HCEC 1CT (cell line): ENCODE results near the gene VSIG10.
"Not testable (repeated sequence)": the region's sequence is repeated elsewhere in the genome, so short reads cannot be mapped to it uniquely, and the experiment has no call there.

ENCODE experiments used
- DNase-seq: peaks from one replicate; pipeline ENCODE4 v3.0.0-alpha.2; 2017

Gene VSIG10, protein sequence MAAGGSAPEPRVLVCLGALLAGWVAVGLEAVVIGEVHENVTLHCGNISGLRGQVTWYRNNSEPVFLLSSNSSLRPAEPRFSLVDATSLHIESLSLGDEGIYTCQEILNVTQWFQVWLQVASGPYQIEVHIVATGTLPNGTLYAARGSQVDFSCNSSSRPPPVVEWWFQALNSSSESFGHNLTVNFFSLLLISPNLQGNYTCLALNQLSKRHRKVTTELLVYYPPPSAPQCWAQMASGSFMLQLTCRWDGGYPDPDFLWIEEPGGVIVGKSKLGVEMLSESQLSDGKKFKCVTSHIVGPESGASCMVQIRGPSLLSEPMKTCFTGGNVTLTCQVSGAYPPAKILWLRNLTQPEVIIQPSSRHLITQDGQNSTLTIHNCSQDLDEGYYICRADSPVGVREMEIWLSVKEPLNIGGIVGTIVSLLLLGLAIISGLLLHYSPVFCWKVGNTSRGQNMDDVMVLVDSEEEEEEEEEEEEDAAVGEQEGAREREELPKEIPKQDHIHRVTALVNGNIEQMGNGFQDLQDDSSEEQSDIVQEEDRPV

DNA sequence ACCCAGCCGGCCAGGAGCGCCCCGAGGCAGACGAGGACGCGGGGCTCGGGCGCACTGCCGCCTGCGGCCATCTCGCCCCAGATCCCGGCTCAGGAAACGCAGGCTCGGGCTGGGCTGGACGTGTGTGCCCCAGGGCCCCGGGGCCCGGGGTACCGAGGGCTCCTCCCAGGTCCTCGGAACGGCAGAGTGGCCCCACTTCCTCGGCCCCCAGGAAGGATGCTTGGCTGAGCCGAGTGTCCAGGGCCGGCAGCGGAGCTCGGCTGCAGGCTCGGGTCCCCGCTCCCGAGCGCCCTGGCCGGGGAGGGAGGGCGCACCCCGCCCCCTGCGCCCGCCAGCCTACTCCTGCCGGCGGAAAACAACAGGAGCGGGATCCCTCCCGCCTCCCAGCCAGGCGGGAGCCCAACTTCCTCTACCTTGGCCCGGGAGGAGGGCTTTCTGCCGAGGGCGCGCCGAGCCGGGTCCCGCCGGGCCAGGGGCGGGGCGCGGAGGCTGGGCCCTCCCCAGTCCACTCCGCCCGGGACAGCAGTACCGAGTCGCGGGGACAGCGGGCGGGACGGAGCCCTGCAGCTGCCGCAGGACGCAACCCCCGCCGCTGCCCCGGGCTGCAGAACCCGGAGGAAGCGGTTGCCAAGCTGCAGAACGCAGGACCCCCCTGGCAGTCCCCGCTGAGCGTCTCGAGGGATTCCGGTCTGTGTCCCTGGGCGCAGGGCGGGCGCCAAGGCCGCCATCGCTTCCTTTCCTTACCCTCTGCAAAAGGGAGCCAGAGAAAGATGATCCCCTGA lies at the start of gene VSIG10:
TSS of gene VSIG10 (minus strand) at position 411 of the 782 bp plus-strand sequence. CDS start at position 71, 340 bp downstream.
- DNase-seq = peak; percentile 64

DNA sequence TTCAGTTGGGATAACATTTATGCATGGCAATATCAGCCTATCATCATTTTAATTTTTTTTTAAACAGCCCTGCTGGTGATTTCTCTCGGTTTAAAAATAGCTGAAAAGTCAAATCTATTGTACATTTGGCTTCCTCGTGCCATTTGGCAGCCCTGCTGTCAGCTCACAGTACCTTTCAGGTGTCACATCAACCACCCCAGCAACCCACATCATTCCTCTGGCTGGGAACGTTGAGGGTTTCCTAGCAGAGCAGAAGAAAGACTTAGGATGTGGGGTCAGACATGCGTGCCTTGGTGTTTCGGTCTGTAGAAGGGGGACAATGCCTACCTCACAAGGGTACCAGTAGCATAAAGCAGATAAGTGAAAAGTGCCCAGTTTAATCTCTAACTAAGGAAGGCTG lies 47.9 kb upstream of the VSIG10 start:
- no peak for DNase-seq

DNA sequence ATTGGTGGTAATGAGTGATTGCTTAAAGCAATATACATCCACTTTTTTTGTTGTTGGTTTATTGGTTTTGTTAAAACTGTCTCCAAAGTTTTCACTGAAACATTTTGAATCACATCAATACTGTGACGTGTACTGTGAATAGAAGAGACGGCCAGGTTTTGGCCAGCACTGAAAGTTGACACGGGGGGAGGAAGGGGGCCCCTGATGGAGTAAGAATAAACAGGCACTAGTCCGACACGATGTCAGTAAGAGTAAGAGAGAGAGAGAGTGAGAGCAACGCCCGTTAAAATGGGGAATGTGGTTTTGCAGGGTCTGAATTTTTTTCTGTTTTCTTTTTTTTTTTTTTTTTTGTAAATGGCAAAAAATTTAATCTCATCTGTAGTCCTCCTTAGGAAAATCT lies 46.8 kb upstream of the VSIG10 start:
- no peak for DNase-seq

DNA sequence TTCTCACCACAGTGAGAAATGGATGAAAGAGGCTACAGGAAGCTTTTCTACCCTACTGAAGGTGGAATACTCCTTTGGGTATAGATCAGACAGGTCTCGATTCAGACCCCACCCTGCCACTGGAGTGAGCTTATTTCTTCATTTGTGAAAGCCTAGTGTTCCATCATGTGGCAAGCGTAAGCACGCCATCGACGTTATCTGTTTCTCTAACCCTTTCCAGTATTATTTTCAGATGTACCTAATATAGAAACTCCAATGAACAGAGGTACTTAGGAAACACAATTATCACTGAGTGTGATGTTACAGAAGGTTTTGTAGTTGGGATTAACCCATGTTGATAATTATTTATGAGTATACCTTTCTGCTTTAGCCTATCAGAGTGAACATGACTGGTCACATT lies 44.5 kb upstream of the VSIG10 start:
- no peak for DNase-seq

DNA sequence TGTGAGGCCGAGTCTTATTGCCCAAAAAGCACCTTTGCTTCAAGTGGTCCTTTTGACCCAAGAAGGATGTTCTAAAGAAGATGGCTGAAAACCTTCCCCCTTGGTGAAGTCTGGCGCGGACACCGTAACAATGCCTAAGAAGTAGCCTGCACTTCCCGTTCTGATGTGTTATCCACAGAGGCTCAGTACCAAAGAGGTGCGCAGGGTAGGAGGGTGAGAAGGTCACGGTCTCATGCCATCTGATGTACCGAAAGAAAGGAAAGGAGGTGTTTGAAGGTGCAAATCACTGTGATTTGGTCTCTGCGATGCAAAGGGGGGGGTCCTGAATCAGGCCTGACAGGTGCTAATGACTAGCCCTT lies 42.0 kb upstream of the VSIG10 start:
- DNase-seq = no peak

DNA sequence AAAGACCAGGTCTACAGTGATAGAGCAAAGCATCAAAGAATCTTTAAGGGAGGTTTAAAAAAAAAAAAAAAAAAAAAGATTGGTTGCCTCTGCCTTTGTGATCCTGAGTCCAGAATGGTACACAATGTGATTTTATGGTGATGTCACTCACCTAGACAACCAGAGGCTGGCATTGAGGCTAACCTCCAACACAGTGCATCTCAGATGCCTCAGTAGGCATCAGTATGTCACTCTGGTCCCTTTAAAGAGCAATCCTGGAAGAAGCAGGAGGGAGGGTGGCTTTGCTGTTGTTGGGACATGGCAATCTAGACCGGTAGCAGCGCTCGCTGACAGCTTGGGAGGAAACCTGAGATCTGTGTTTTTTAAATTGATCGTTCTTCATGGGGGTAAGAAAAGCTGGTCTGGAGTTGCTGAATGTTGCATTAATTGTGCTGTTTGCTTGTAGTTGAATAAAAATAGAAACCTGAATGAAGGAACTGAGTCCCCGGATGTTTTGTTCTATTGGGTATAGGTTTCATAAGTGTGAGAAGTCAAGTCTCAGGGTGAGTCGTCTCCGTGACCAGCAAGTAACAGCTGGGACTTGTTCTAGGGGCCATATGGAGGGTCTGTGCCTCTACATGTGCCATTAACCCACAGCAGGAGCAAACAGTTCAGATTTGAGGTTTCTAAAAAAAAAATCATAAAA lies 41.4 kb upstream of the VSIG10 start:
- no peak for DNase-seq

DNA sequence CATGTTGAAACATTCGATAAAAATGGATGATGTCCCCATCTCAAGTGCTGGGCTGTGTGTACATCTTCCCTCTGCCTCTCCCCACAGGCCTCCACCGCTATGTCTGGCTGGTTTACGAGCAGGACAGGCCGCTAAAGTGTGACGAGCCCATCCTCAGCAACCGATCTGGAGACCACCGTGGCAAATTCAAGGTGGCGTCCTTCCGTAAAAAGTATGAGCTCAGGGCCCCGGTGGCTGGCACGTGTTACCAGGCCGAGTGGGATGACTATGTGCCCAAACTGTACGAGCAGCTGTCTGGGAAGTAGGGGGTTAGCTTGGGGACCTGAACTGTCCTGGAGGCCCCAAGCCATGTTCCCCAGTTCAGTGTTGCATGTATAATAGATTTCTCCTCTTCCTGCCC lies 40.7 kb upstream of the VSIG10 start:
- no peak for DNase-seq

DNA sequence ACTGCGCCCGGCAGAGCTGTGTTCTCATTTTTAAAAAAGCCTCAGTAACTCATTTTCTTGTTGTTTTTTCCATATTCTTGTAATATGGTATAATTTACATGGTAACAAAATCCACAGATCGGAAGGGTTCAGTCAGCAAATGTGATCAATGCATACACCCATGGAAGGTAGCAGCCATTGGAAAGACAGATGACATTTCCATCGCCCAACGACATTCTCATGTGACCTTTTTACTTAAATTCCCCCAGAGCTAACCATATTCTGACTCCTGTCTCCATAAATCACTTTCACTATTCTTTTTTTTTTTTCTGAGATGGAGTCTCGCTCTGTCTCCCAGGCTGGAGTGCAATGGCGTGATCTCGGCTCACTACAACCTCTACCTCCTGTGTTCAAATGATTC lies 37.0 kb upstream of the VSIG10 start:
- DNase-seq = no peak

DNA sequence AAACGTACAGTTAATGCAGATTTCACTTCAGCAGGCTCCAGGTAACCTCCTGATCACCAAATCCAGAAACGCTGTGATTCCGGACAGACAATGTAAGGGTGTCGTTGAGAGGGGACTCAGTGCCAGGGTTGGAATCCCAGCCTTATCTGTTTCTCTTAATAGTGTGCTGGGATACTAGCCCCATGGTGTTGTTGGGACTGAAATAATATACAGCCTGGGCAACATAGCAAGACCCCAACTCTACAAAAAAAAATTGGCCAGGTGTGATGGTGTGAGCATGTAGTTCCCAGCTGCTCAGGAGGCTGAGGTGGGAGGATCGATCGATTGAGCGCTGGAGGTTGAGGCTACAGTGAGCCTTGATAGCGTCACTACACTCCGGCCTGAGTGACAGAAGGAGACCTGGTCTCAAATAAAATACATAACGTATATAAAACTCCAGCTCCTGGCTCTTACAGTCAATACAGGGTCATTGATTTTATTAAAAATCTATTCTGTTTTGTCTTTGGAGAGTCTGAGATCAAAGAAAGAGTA lies 33.4 kb upstream of the VSIG10 start:
- no peak for DNase-seq

DNA sequence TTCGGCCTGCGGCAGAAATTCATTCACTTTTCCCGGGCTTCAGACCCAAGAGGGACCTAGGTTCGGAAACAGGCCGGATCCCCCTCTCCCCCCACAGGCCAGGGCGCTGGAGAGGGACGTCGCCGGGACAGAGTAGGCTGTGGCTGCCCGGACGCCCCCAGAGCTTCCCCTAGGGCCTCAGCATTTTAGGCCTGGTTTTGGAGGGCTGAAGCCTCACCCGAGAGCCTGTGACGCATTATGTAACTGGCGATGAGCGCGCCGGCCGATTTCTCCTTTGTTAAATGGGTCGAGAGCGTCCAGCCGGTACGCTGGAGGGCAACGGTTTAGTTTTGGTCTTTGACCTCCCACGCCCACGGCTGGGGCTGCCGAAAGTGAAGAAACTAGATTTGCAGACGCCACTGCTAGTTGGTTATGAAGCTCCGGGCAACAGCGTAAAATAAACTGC lies 32.8 kb upstream of the VSIG10 start:
- DNase-seq = peak; percentile 25

DNA sequence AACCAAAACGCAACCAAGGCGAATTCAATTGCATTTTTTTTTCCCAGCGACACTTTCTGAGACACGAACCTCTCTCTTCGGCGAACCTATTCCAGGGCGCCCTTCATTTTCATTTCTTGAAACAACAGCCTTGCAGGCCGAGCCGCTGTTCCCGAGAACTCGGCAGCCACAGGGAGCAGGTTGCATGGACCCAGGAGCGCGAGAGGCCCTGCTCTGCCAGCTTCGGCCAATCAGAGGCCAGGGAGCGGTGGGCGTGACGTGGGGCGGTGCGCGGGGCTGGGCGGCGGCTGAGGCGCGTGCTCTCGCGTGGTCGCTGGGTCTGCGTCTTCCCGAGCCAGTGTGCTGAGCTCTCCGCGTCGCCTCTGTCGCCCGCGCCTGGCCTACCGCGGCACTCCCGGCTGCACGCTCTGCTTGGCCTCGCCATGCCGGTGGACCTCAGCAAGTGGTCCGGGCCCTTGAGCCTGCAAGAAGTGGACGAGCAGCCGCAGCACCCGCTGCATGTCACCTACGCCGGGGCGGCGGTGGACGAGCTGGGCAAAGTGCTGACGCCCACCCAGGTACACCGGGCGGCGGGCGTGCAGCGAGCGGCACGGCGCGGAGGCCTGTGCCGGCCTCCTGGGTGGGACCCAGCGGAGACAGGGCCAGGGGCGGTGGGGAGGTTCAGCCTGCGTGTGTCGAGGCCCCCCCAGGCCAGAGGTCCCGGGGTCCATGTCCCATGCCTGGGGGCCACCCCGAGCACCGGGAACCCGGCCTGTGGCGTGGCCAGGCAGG lies 32.2 kb upstream of the VSIG10 start, which contains the start of gene PEBP1:
TSS of gene PEBP1 (plus strand) at position 337 of the 771 bp plus-strand sequence. CDS start at position 423, 86 bp downstream.
- peak; percentile 91 for DNase-seq

DNA sequence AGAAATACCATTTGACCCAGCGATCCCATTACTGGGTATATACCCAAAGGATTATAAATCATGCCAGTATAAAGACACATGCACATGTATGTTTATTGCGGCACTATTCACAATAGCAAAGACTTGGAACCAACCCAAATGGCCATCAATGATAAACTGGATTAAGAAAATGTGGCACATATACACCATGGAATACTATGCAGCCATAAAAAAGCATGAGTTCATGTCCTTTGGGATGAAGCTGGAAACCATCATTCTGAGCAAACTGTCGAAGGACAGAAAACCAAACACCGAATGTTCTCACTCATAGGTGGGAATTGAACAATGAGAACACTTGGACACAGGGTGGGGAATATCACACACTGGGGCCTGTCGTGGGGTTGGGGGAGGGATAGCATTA lies 25.6 kb upstream of the VSIG10 start:
- not testable (repeated sequence) for DNase-seq

DNA sequence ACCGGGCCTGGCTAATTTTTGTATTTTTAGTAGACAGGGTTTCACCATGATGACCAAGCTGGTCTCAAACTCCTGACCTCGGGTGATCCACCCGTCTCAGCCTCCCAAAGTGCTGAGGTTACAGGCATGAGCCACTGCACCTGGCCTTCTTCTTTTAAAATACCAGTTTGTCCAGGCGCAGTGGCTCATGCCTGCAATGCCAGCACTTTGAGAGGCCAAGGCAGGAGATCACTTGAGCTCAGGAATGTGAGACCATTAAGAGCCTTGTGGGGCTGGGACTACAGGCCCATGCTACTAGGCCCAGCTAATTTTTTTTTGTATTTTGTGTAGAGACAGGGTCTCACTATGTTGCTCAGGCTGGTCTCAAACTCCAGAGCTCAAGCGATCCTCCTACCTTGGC lies 24.1 kb upstream of the VSIG10 start:
- no peak for DNase-seq

DNA sequence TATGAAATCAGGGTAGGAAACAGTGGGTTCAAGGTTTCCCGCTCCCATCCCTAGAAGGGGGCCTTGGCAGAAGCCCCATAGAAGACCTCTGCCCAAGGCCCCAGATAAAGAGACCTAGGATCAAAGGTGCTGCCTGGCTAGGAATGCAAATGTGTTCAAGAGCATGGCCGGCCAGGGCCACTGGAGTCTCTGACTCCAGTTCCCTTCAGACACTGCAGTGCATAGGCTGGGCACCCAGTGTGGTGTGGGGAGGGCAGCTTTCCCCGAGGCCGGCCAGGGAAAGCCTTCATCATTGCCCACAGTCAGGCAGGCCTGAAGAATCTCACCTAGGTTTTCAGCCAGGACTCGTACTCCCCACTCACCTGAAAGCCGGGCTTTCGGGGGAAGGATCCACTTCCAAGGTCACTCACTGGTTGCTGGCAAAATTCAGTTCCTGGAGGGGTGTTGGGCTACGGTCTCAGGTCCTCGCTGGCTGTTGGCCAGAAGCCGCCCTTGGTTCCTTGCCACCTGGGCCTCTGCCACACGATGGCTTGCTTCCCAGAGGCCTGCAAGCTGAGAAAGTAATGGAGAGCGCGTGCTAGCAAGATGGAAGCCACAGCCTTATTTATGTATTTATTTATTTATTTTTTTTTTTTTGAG lies 22.4 kb upstream of the VSIG10 start:
- DNase-seq = no peak

DNA sequence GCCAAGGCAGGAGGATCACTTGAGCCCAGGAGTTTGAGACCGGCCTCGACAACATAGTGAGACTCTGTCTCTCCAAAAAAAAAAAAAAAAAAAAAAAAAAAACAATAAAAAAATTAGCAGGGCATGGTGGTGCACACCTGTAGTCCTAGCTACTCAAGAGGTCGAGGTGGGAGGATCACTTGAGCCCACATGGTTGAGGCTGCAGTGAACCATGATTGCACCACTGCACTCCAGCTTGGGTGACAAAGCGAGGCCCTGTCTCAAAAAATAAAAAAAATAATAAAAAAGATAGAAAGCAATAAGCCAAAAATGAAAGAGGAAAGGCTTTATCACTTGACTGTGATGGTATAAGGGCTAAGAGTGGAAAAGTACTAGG lies 21.9 kb upstream of the VSIG10 start:
- DNase-seq = no peak

DNA sequence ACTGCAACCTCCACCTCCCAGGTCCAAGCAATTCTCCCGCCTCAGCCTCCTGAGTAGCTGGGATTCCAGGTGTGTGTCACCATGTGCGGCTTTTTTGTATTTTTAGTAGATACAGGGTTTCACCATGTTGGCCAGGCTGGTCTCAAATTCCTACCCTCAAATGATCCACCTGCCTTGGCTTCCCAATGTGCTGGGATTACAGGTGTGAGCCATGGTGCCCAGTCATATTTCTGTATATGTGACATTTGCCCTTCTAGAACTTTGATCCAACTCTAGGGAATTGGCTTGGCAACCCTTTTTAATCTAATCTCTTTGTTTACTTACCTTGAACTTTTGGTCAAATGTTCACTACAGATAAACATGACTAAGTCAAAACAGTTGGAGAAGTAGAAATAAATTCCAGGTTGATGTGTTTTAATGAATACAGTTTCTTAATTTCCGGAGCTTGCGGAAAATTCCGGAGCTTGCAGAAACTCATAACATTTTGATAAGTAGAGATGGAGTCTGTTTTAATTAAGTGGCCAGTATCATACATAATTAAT lies 20.6 kb upstream of the VSIG10 start:
- no peak for DNase-seq

DNA sequence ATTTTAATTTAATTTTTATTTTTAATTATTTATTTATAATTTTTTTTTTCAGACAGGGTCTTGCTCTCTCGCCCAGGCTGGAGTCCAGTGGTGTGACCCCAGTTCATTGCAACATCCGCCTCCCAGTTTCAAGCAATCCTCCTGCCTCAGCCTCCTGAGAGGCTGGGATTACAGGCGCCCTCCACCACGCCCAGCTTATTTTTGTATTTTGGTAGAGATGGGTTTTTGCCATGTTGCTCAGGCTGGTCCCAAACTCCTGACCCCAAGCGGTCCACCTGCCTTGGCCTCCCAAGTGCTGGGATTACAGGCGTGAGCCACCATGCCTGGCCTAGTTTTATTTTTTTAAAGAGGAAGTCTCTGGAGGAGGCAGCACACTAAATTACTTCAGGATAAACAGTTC lies 18.5 kb upstream of the VSIG10 start:
- no peak for DNase-seq

DNA sequence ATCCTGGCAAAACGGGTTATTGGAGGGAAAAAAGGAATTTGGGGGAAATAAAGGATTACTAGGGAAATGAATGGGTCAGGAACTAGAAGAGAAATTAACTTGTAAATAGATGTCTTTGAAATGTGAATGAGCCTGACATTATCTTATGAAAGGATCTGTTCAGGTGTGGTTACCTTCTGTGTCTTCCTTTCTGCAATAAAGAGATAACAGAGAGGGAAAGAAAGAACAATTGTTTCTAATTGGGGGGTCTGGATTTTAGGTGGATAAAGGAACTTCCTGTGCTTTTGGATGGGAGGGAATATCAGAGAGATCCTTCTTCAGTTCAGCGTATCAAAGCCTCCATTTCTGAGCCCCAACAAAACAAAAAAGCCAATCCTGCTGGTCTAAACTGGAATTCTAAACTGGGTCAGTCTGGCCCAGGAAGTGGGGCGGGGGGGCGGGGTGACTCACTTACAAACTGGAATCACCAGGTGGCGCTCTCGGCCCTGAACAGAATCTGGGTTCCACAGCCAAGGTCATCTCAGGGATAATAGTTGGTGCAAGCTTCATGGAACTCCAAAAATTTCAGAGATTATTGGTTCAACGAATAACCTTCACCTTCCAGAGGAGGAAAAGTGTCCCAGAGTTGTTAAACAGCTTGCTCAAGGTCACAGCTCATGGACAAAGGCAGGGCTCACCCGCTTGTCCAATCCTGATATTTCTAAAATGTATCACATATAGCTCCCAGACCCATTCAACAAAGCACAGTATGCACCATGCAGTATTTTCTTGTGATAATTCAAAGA lies 17.0 kb upstream of the VSIG10 start:
- DNase-seq = peak; percentile 66

DNA sequence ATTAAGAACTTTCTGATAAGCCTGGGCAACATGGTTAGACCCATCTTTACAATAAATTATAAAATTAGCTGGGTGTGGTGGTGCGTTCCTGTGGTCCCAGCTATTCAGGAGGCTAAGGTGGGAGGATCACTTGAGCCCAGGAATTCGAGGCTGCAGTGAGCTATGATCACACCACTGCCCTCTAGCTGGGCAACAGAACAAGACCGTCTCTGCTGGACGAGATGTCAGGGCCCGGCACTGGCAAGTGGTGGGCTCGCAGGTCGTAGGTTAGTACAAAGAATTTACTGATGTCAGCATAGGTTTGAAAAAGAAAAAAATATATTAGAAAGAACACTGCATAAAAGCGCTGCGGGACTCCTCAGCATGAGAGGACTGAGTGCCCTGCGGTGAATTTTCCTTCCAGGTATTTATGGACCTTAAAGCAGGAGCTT lies 15.7 kb upstream of the VSIG10 start:
- no peak for DNase-seq

DNA sequence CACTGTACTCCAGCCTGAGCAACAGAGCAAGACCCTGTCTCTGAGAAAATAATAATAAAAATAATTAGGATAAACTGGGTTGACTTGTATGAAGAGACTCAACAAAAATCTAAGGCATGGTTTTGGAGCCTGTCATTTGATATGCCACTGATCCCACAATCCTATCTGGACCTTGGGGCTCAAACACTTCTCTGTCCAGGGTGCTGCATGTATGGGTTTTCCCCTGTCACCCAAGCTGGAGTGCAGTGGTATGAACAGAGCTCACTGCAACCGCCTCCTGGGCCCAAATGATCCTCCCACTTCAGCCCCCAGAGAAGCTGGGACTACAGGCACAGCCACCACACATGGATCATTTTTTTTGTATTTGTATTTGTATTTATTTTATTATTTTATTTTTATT lies 5.3 kb upstream of the VSIG10 start:
- no peak for DNase-seq

DNA sequence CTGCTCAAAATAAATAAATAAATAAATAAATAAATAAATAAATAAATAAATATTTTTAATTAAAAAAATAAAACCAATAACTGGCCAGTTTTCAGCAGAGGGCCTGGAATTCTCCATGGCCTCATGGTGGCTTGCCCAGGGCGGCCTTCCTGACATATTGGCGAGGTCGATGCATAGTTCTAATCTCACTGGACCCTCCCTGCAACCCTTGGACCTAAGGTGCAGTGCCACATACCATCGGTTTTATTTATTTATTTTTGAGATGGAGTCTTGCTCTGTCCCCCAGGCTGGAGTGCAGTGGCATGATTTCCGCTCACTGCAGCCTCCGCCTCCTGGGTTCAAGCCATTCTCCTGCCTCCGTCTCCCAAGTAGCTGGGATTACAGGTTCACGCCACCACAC lies 3.9 kb upstream of the VSIG10 start:
- no peak for DNase-seq
